Measurements from ENCODE around the gene UGT2B10. TPM values are rescaled to one million over a fixed set of nuclear protein-coding genes. Genes with fewer than 3 reads are reported as not detected.

UGT2B10 gene
- total RNA-seq, 2 experiments from 2014 or later, result not detected

- no peak overlapping the region for H3K27ac Mint-ChIP-seq
- POLR2A ChIA-PET, result no interaction called here
- CTCF ChIA-PET, result no interaction called here
- DNase-seq (no peak), ATAC-seq (no peak)
- no peaks in the 10 kb centered on the region for H3K27me3 Mint-ChIP-seq (ENCODE audit: low read depth)
- H3K4me1 Mint-ChIP-seq (ENCODE audit: low read depth), result no peaks in the 10 kb centered on the region
- H3K4me3 Mint-ChIP-seq, result no peak overlapping the region
- H3K36me3 Mint-ChIP-seq (ENCODE audit: low read depth), result no peaks in the 10 kb centered on the region
- H3K9me3 Mint-ChIP-seq (ENCODE audit: insufficient read depth), result no peaks in the 10 kb centered on the region
Measured at GRCh38 chr4:68874507-68874906, 58.7 kb downstream of the UGT2B10 start.

GRCh38 chr4:68877555-68877954 lies 61.8 kb downstream of the UGT2B10 start:
- DNase-seq, result no peak
- no peaks in the 10 kb centered on the region for H3K9me3 Mint-ChIP-seq (ENCODE audit: insufficient read depth)
- ATAC-seq, result no peak
- H3K4me1 Mint-ChIP-seq (ENCODE audit: low read depth), result no peaks in the 10 kb centered on the region
- POLR2A ChIA-PET, result no interaction called here
- H3K27ac Mint-ChIP-seq, result no peak overlapping the region
- H3K27me3 Mint-ChIP-seq (ENCODE audit: low read depth), result no peaks in the 10 kb centered on the region
- CTCF ChIA-PET, result no interaction called here
- H3K4me3 Mint-ChIP-seq, result no peak overlapping the region
- no peaks in the 10 kb centered on the region for H3K36me3 Mint-ChIP-seq (ENCODE audit: low read depth)

- Mint-ChIP-seq H3K36me3 (ENCODE audit: low read depth) (no peaks in the 10 kb centered on the region), H3K4me1 (ENCODE audit: low read depth) (no peaks in the 10 kb centered on the region), H3K27ac (no peak overlapping the region), H3K9me3 (ENCODE audit: insufficient read depth) (no peaks in the 10 kb centered on the region), H3K4me3 (no peak overlapping the region), H3K27me3 (ENCODE audit: low read depth) (no peaks in the 10 kb centered on the region)
- DNase-seq (no peak), ATAC-seq (no peak)
- CTCF ChIA-PET, result no interaction called here
- POLR2A ChIA-PET, result no interaction called here
Measured at GRCh38 chr4:68878048-68878447, 62.3 kb downstream of the UGT2B10 start.

Other genes starting within 250 kb of the UGT2B10 start
- gene UGT2B17, start 239.7 kb upstream of the UGT2B10 start, total RNA-seq, result not detected
- gene UGT2B15, start 145.3 kb upstream of the UGT2B10 start, total RNA-seq, result not detected
- gene UGT2A3, start 135.8 kb downstream of the UGT2B10 start, total RNA-seq, result not detected